HG02759 (cell line): Measurements from ENCODE around the gene BRINP3.
"Not testable (repeated sequence)": the region's sequence is repeated elsewhere in the genome, so short reads cannot be mapped to it uniquely, and the experiment has no call there.

ENCODE experiments used
- ATAC-seq: cut with Tn5 transposase; IDR thresholded peaks from one replicate; pipeline ENCODE4 v1.9.1; 2021; ENCODE audit warnings: mild to moderate bottlenecking, moderate library complexity; ENCODE audit not compliant: unreplicated experiment

The BRINP3 gene

DNA sequence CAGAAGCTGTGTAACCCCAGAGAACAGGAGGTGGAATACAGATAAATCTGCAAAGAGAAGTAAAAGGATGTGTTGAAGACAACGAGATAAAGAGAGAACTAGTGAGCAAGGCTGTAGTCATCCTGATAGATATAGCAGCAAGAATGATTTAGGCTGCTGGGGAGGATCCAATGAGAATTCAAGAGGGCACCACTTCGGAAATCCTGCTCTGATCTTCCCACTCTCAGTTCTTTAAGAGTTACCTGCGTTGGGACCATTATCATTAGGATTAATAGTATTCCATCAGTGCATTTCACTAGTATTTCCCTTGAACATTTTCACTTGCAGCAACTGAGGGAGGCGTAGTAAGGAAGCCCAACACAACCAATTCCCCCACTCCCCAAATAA lies at the start of gene BRINP3:
Gene BRINP3 (minus strand): TSS at position 103 of the 387 bp plus-strand sequence.
- ATAC-seq = peak; percentile 4

GRCh38 chr1:190511554-190511953 lies 33.9 kb upstream of the BRINP3 start:
- ATAC-seq = no peak

DNA sequence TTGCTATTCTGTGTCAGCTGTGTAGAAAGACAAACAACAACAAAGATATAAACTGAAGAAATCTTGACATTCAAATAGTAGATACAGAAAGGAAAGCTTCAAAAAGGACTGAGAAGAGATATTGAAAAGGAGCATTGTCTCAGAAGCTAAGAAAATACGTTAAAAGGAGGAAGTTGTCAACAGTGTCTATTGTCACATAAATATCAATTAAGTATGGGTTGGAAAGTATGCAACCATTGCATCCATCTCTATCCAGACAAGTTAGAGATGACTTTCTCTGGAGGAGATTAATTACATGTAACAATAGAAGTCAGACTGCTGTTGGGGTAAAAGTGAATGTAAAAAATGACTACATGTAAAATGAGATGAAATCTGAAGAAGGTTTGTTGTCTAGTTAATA lies 29.7 kb upstream of the BRINP3 start:
- ATAC-seq = no peak

DNA sequence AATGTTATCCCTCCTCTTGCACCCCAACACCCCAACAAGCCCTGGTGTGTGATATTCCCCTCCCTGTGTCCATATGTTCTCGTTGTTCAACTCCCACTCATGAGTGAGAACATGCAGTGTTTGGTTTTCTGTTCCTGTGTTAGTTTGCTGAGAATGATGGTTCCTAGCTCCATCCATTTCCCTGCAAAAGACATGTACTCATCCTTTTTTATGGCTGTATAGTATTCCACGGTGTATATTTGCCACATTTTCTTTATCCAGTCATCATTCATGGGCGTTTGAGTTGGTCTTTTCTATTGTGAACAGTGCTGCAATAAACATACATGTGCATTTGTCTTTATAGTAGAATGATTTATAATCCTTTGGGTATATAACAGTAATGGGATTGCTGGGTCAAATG lies 26.9 kb upstream of the BRINP3 start:
- ATAC-seq = not testable (repeated sequence)

GRCh38 chr1:190497565-190497964 lies 19.9 kb upstream of the BRINP3 start:
- no peak for ATAC-seq

- ATAC-seq = no peak
Measured at GRCh38 chr1:190494451-190494850, 16.8 kb upstream of the BRINP3 start.

- no peak for ATAC-seq
Measured at GRCh38 chr1:190491404-190491803, 13.7 kb upstream of the BRINP3 start.

DNA sequence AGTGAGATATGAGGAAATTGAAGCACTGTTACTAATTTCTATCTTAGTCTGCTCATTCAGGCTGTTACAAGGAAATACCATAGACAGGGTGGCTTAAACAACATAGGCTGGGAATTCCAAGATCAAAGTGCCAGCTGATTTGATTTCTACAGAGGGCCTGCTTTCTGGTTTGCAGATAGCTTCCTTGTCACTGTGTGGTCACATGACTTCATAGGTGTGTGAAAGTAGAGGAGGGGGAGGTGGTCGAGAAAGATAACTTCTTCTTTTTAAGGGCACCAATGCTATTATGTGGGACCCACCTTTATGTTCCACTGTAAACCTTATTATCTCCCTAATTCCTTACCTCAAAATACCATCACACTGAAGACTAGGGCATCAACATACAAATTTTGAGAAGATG lies 6.4 kb upstream of the BRINP3 start:
- no peak for ATAC-seq

GRCh38 chr1:190480231-190480630 lies 2.6 kb upstream of the BRINP3 start:
- ATAC-seq = no peak

GRCh38 chr1:190479516-190479915 lies 1.9 kb upstream of the BRINP3 start:
- no peak for ATAC-seq

DNA sequence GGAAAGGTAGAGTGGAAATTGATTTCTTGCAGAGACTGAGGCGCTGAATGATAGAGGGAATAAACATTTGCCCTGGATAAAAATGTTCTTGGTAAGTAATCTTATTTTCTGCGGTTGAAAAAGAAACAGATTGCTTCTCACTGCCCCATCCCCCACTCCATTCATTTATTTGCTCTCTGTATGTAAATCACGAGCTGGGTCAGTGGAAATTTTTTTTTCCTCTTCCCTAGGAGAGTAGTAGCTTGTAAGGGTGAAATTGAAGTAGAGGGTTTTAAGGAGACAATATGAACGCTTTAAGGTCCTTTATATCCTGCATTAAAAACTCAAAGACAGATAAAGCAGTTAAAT lies 1.4 kb upstream of the BRINP3 start:
- no peak for ATAC-seq

GRCh38 chr1:190478149-190479049 lies 735 bp upstream of the BRINP3 start:
- peak; percentile 61 for ATAC-seq

DNA sequence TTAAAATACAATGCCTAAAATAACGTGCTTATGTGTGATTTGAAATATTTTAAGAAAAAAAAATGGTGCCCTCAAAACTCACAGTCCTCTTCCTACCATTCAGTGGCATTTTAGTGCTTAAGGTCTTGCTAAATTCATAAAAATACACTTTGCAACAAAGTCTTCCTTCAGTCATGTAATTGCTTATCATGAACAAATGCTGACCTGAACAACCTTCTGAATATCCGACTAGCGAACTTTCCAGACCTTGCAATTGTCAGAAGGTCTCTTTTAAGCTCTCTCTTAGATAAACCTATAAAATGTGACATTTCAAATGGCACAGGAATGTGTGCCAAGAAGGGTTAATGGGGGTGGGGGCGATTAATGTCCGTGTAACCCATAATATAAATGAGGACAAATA lies 858 bp downstream of the BRINP3 start:
- ATAC-seq = no peak

DNA sequence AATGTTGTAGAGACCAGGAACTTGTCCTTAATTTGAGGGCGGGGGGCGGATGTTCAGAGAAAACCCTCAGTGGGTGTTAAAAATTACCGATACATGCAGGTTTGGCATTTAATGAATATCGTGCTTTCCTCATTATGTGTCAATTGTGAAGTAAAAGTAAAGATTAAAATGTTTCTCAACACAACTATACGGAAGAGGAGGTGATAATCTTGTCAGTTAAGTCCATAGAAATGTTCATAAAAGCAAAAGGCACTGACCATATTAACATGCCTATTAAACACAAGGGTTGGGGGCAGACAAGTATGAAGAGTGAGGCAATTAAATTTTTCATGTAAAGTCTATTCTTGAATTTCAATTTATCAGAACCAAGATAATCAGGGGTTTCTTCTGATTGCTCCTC lies 1.3 kb downstream of the BRINP3 start:
- no peak for ATAC-seq

- ATAC-seq = no peak
Measured at GRCh38 chr1:190475421-190476141, 2.1 kb downstream of the BRINP3 start.

DNA sequence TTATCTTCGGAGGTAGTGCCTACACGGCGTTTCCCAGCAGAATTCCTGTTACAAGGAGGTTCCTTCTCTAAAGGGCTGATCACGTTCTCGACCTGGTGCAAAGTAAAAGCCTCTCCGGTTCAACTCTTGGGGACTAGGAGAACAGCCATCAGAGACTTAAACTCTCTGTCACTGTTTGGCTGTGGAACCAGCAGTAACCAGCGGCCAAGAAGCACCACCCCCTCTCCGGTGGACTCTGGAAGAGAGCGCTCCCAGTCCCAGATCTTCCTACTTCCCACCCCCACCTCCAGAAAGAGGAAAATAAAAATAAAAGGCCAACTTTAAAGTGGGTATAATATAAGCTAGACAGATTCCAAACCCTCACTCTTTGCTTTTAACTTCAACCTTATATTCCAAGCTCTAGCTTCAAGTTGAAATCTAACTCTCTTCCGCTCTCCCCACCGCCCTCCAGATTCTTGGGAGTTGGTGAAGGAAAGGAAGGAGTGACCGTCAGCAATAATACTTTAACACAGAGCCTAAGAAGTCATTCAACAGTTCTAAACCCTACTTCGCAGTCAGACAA lies 2.9 kb downstream of the BRINP3 start:
- ATAC-seq = no peak

- ATAC-seq = no peak
Measured at GRCh38 chr1:190474010-190474409, 3.7 kb downstream of the BRINP3 start.

- ATAC-seq = no peak
Measured at GRCh38 chr1:190472494-190472893, 5.2 kb downstream of the BRINP3 start.

- ATAC-seq = no peak
Measured at GRCh38 chr1:190472042-190472441, 5.6 kb downstream of the BRINP3 start.

GRCh38 chr1:190464690-190465089 lies 13.0 kb downstream of the BRINP3 start:
- no peak for ATAC-seq

GRCh38 chr1:190456129-190456528 lies 21.5 kb downstream of the BRINP3 start:
- ATAC-seq = no peak

DNA sequence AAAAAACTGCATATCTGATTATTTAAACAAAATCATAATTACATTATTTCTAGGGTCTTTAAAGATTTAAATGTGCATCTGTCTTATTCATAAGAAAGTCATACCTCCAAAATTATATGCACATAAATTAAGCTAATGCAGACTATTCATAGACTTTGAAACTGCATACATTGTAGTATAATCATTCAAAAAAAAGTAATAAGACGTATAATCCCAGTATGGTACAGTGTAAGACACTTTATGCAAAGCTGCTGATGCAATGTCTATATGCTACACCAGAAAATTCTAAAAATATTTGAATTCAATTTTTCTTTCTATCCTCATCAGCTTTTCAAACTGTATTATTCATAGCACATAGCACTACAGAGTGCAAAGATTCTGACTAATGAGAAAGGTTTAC lies 22.0 kb downstream of the BRINP3 start:
- ATAC-seq = no peak
